Measurements from ENCODE around the gene C16orf74. TPM values are rescaled to one million over a fixed set of nuclear protein-coding genes. Genes with fewer than 3 reads are reported as not detected.

The C16orf74 gene
- total and polyA plus RNA-seq, 2 donors (not counting 1 experiment from before 2014, with no cell fraction given), result 73.0 to 83.3 TPM

GRCh38 chr16:85765211-85765610 is 14.3 kb upstream of the C16orf74 start:
- no peaks in the 10 kb centered on the region for H3K9me3 Mint-ChIP-seq (ENCODE audit: insufficient read depth)
- Histone ChIP-seq H3K4me1 (ENCODE audit: control insufficient read depth in 2 of 2, insufficient read depth in 2 of 2, low read length in 2 of 2) (peaks cover 22 to 28% of the 10 kb centered on the region in 2 donors), H3K36me3 (replicated peaks in 1 of 2; ENCODE audit: control extremely low read depth in 1 of 2, control insufficient read depth in 1 of 2, extremely low read depth in 1 of 2, insufficient read depth in 2 of 2, low read length in 1 of 2) (no peaks in the 10 kb centered on the region), H3K27ac (ENCODE audit: low read length in 2 of 2) (no peak overlapping the region), H3K9ac (ENCODE audit: low read length) (no peak overlapping the region), H3K9me3 (ENCODE audit: control extremely low read depth in 1 of 3, control insufficient read depth in 2 of 3, insufficient read depth in 1 of 3, low read length in 2 of 3) (no peaks in the 10 kb centered on the region), H3K79me2 (ENCODE audit: control insufficient read depth, insufficient read depth, low read length) (no peaks in the 10 kb centered on the region), H3K4me3 (ENCODE audit: control extremely low read depth in 1 of 5, extremely low read depth in 1 of 5, insufficient read depth in 1 of 5, low read depth in 2 of 5, low read length in 4 of 5) (no peak overlapping the region), H2AFZ (ENCODE audit: insufficient read depth, low read depth, low read length, poor library complexity, severe bottlenecking) (no peak overlapping the region), H4K20me1 (ENCODE audit: control insufficient read depth, insufficient read depth, low read length, poor library complexity, severe bottlenecking) (no peaks in the 10 kb centered on the region), H3K27me3 (replicated peaks in 1 of 4; ENCODE audit: control extremely low read depth in 1 of 4, control insufficient read depth in 3 of 4, insufficient read depth in 4 of 4, low read length in 3 of 4) (no peaks in the 10 kb centered on the region), H3K4me2 (replicated peaks; ENCODE audit: low read depth, low read length, poor library complexity, severe bottlenecking) (no peak overlapping the region)
- CTCF ChIA-PET, result no interaction called here
- H3K4me3 Mint-ChIP-seq, result no peak overlapping the region
- POLR2A ChIA-PET, result no interaction called here
- peaks cover 14% of the 10 kb centered on the region for H3K4me1 Mint-ChIP-seq
- intact Hi-C loops (cut with micrococcal nuclease), result no loop called here
- TF ChIP-seq CTCF (IDR thresholded peaks at IDR 0.05), result no peak
- no peak for TF ChIP-seq EZH2 (IDR thresholded peaks at IDR 0.05; ENCODE audit: borderline replicate concordance, insufficient read depth, low read depth, low read length, poor library complexity, severe bottlenecking)
- no peaks in the 10 kb centered on the region for H3K27me3 Mint-ChIP-seq
- no peak for ATAC-seq (ENCODE audit: low read depth)
- 94% methylated on average over 6 of the region's 8 CpGs for WGBS (ENCODE audit: insufficient coverage)
- no peak for DNase-seq
- H3K27ac Mint-ChIP-seq, result no peak overlapping the region

GRCh38 chr16:85763616-85764015 is 12.7 kb upstream of the C16orf74 start:
- peak overlapping the region; percentile 12 for H3K27ac Mint-ChIP-seq
- H2AFZ ChIP-seq (ENCODE audit: insufficient read depth, low read depth, low read length, poor library complexity, severe bottlenecking), result no peak overlapping the region
- DNase-seq (no peak), ATAC-seq (ENCODE audit: low read depth) (no peak)
- no peaks in the 10 kb centered on the region for H3K27me3 Mint-ChIP-seq
- no peak overlapping the region for H3K9ac ChIP-seq (ENCODE audit: low read length)
- WGBS (ENCODE audit: insufficient coverage), result 100% methylated on average over 1 of the region's 2 CpGs
- H3K27ac ChIP-seq (ENCODE audit: low read length in 2 of 2), result no peak overlapping the region
- H3K4me1 Mint-ChIP-seq, result peaks cover 30% of the 10 kb centered on the region
- H3K4me3 Mint-ChIP-seq, result no peak overlapping the region
- TF ChIP-seq CTCF (IDR thresholded peaks at IDR 0.05) (no peak), EZH2 (IDR thresholded peaks at IDR 0.05; ENCODE audit: borderline replicate concordance, insufficient read depth, low read depth, low read length, poor library complexity, severe bottlenecking) (no peak)
- ChIA-PET POLR2A (interaction anchor here (0.7 kb wide), 2 partner anchors 8 to 99 kb away, joined by 6 to 13 read pairs; no protein-coding TSS in a partner anchor), CTCF (interaction anchor here (0.7 to 1.3 kb wide), 2 partner anchors 45 to 106 kb away, joined by 4 read pairs; no protein-coding TSS in a partner anchor)
- intact Hi-C loops (cut with micrococcal nuclease), result no loop called here
- H3K9me3 ChIP-seq (ENCODE audit: control extremely low read depth in 1 of 3, control insufficient read depth in 2 of 3, insufficient read depth in 1 of 3, low read length in 2 of 3), result peaks cover 0 to 14% (median 7%) of the 10 kb centered on the region in 3 donors
- H3K4me2 ChIP-seq (replicated peaks; ENCODE audit: low read depth, low read length, poor library complexity, severe bottlenecking), result no peak overlapping the region
- H3K27me3 ChIP-seq (replicated peaks in 1 of 4; ENCODE audit: control extremely low read depth in 1 of 4, control insufficient read depth in 3 of 4, insufficient read depth in 4 of 4, low read length in 3 of 4), result no peaks in the 10 kb centered on the region
- no peaks in the 10 kb centered on the region for H3K36me3 ChIP-seq (replicated peaks in 1 of 2; ENCODE audit: control extremely low read depth in 1 of 2, control insufficient read depth in 1 of 2, extremely low read depth in 1 of 2, insufficient read depth in 2 of 2, low read length in 1 of 2)
- peaks cover 38 to 44% of the 10 kb centered on the region in 2 donors for H3K4me1 ChIP-seq (ENCODE audit: control insufficient read depth in 2 of 2, insufficient read depth in 2 of 2, low read length in 2 of 2)
- no peak overlapping the region for H3K4me3 ChIP-seq (ENCODE audit: control extremely low read depth in 1 of 5, extremely low read depth in 1 of 5, insufficient read depth in 1 of 5, low read depth in 2 of 5, low read length in 4 of 5)
- H3K9me3 Mint-ChIP-seq (ENCODE audit: insufficient read depth), result peaks cover 3% of the 10 kb centered on the region
- no peaks in the 10 kb centered on the region for H4K20me1 ChIP-seq (ENCODE audit: control insufficient read depth, insufficient read depth, low read length, poor library complexity, severe bottlenecking)
- no peaks in the 10 kb centered on the region for H3K79me2 ChIP-seq (ENCODE audit: control insufficient read depth, insufficient read depth, low read length)

All from B cell (primary cell).